GM21529 (cell line): ENCODE results near the gene DSE.
A peak's percentile ranks its signal among the peaks of the same experiment; 100 is the strongest.

Experiments
- ATAC-seq: cut with Tn5 transposase; IDR thresholded peaks from one replicate; pipeline ENCODE4 v1.9.1; 2021; ENCODE audit not compliant: unreplicated experiment

The DSE gene

DNA sequence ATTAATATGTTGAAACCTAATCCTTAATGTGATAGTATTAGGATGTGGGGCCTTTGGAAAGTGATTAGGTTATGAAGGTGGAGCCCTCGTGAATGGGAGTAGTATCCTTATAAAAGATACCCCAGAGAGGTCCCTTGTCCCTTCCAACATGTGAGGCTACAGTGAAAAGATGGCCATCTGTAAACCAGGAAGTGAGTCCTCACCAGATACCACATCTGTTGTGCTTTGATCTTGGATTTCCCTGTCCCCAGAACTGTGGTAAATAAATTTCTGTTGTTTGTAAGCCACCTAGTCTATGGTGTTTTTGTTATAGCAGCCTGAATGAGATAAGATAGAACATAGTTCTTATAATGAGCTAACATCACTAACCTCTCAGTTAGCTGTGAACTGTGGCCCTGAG, 73.8 kb downstream of the DSE start:
- ATAC-seq: no peak

GRCh38 chr6:116445102-116445501, 74.4 kb downstream of the DSE start:
- no peak for ATAC-seq

GRCh38 chr6:116446399-116446798, 75.7 kb downstream of the DSE start:
- ATAC-seq: no peak

DNA sequence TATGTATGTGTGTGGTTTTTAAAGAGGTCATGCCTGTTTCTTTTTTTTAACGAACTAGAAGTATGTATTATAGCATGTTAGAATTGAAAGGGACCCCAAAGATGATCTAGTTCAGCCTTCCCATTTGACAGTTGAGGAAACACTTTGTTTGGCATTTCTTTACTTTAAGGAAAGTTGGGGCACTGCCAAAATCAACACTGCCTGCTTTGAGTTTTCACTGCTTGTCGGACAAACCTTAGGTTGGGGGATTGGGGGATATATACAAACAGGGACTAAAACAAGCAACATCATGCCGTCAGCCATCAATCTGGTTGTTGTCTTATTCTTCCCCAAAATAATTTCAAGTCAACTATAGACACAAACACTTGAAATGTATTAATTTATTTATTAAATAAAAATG, 76.3 kb downstream of the DSE start:
- no peak for ATAC-seq

GRCh38 chr6:116447496-116448011, 76.8 kb downstream of the DSE start:
- no peak for ATAC-seq

DNA sequence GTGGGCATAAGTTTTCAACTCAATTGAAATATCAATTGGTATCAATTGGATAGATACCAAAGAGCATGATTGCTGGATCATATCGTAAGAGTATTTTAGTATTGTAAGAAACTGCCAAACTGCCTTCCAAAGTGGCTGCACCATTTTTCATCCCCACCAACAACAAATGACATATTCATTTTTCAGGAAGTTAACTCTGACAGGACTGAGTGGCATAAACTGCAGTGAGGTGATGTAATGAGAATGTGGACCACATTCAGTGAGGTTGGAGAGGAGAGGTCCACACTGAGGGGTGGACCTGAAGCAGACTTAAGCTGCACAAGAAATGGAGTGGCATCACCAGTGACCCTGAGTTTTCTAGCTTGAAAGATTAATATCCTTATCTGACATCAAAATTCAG, 78.8 kb downstream of the DSE start:
- no peak for ATAC-seq

DNA sequence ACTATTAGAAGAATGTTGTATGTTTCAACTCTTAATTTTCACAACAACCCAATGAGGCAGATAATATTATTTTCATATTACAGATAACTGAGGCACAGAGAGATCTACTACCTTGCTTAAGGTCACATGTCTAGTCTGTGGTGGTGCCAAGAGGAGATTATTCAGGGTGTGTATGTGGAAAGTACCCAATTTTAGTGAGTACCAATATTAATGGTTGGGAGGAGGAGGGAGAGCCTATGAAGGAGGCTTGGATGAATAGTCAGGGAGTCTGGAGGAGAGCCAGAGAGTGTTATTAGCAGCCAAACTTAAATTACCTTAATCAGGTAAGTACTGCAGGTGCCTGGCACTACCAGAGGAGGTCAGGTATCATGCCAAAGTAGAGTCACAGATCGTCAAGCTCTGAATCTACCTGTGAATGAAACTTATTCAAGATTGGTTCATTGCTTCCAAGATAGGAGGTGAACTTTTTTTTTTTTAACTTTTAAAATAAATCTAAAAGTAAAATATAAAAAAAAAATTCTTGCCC, 79.5 kb downstream of the DSE start:
- ATAC-seq: no peak

- ATAC-seq: peak; percentile 93
These were observed 80.3 kb downstream of the DSE start for GRCh38 chr6:116450769-116451740.

GRCh38 chr6:116451916-116452315, 81.2 kb downstream of the DSE start:
- no peak for ATAC-seq

- no peak for ATAC-seq
These were observed 81.8 kb downstream of the DSE start for GRCh38 chr6:116452531-116452930.

DNA sequence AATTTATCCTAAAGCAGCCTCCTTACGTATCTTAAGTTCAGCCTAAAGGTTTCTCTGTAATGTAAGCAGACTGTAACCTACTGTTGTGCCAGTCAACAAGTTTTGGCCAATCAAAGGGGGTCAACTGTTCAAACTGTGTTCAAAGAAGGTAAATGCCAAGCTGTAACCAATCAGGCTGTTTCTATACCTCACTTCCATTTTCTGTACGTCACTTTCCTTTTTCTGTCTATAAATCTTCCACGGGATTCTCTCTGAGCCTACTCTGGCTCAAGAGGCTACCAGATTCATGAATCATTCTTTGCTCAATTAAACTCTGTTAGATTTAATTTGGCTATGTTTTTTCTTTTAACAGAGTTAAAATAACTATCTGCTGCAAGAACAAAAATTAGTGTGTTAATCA, 85.4 kb downstream of the DSE start:
- no peak for ATAC-seq

DNA sequence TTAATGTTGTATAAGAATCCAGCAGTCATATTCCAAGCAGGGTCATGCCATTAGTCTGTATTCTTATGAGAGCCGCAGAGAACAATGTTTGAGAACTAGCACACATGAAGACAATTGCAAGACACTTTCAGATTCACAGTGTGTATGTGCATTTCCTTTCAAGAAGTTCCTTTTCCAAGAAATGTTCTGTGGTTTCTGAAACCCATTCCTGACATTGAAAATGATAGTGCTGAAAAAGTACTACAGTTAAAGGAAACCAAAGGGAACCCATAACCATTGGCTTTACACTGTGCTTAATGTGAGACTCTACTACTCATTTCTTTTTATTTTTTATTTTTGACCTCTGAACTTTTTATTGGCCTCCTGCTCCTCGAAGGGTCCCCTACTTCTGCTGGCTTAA, 86.2 kb downstream of the DSE start:
- ATAC-seq: no peak

GRCh38 chr6:116458264-116458663, 87.5 kb downstream of the DSE start:
- ATAC-seq: no peak

- no peak for ATAC-seq
These were observed 89.2 kb downstream of the DSE start for GRCh38 chr6:116459927-116460326.

GRCh38 chr6:116461331-116461931, 90.7 kb downstream of the DSE start, which contains the start of gene CALHM6:
Gene CALHM6, plus strand, starts transcription at chr6:116461375. Its CDS starts 555 bp downstream, at chr6:116461930.
- ATAC-seq: peak; percentile 22

GRCh38 chr6:116461932-116462885, 91.5 kb downstream of the DSE start:
- ATAC-seq: peak; percentile 85

GRCh38 chr6:116463301-116463700, 92.6 kb downstream of the DSE start:
- no peak for ATAC-seq

GRCh38 chr6:116465246-116465645, 94.5 kb downstream of the DSE start:
- ATAC-seq: no peak

GRCh38 chr6:116467096-116467495, 96.3 kb downstream of the DSE start:
- no peak for ATAC-seq

DNA sequence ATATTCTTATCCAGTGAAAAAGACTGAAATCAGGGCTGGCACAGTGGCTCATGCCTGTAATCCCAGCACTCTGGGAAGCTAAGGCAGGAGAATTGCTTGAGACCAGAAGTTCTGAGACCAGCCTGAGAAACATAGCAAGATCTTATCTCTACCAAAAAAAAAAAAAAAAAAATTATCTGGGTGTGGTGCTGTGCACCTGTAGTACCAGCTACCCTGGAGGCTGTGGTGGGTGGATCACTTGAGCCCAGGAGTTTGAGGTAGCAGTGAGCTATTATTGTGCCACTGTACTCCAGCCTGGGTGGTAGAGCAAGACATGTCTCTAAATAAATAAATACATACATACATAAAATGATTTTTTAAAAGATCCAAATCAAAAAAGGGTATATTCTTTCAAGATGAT, 96.8 kb downstream of the DSE start:
- no peak for ATAC-seq

- ATAC-seq: no peak
These were observed 97.5 kb downstream of the DSE start for GRCh38 chr6:116468293-116468692.
